CD14-positive monocyte (primary cell): ENCODE measurements around the gene CIP2A. TPM values are rescaled to one million over a fixed set of nuclear protein-coding genes. Genes with fewer than 3 reads are reported as not detected.

Source experiments
- DNase-seq, 3 donors: peaks; one replicate each; pipeline ENCODE4 v3.0.0-alpha.2; 2011 to 2022
- H2AFZ ChIP-seq: 2 replicates; pipeline ENCODE4 v1.6.0; 2012; ENCODE audit warnings: mild to moderate bottlenecking, low read depth, low read length, inconsistent platforms; ENCODE audit not compliant: insufficient read depth, poor library complexity, severe bottlenecking
- H3K27ac ChIP-seq, 2 donors: 1 replicate in 1 of 2; 2 replicates in 1 of 2; pipeline ENCODE4 v1.5.1; 2012 to 2013; ENCODE audit warnings: low read length in 2 of 2, control low read depth in 1 of 2, inconsistent platforms in 1 of 2, low read depth in 1 of 2, mild to moderate bottlenecking in 1 of 2
- H3K27me3 ChIP-seq, 2 donors: one replicate each; pipeline versions ENCODE4 v1.6.0 to v1.6.1; 2011 to 2013; ENCODE audit warnings: low read length in 2 of 2; ENCODE audit not compliant: control insufficient read depth in 2 of 2, insufficient read depth in 2 of 2
- H3K36me3 ChIP-seq, 2 donors: replicated peaks in 1 of 2; 1 replicate in 1 of 2; 2 replicates in 1 of 2; pipeline versions ENCODE4 v1.5.1 to v1.6.1; 2012 to 2013; ENCODE audit warnings: low read length in 2 of 2, control low read depth in 1 of 2, inconsistent platforms in 1 of 2, mild to moderate bottlenecking in 1 of 2; ENCODE audit not compliant: insufficient read depth in 2 of 2, control insufficient read depth in 1 of 2
- H3K4me1 ChIP-seq, 2 donors: 1 replicate in 1 of 2; 2 replicates in 1 of 2; pipeline versions ENCODE4 v1.5.1 to v1.6.1; 2012 to 2013; ENCODE audit warnings: low read length in 2 of 2, control low read depth in 1 of 2, inconsistent platforms in 1 of 2, mild to moderate bottlenecking in 1 of 2, moderate library complexity in 1 of 2; ENCODE audit not compliant: insufficient read depth in 2 of 2, control insufficient read depth in 1 of 2
- H3K4me2 ChIP-seq: replicated peaks from 2 replicates; pipeline ENCODE3; 2012; ENCODE audit warnings: low read length, moderate library complexity, mild to moderate bottlenecking; ENCODE audit not compliant: poor library complexity, severe bottlenecking; ENCODE audit errors: extremely low read depth
- H3K4me3 ChIP-seq, 3 experiments: fragments of 200-600 bp in 1 of 3; sonication (generic) in 1 of 3; replicated peaks in 1 of 3; 1 replicate in 2 of 3; 2 replicates in 1 of 3; pipeline ENCODE4 v1.5.1; 2011 to 2013; ENCODE audit warnings: low read length in 3 of 3, mild to moderate bottlenecking in 3 of 3, control low read depth in 2 of 3, low read depth in 2 of 3, inconsistent platforms in 1 of 3, moderate library complexity in 1 of 3
- H3K79me2 ChIP-seq: 2 replicates; pipeline ENCODE4 v1.6.0; 2012; ENCODE audit warnings: mild to moderate bottlenecking, control low read depth, inconsistent platforms, low read length, moderate library complexity; ENCODE audit not compliant: insufficient read depth
- H3K9ac ChIP-seq: 2 replicates; pipeline ENCODE4 v1.6.0; 2017; ENCODE audit warnings: low read length, mild to moderate bottlenecking; ENCODE audit not compliant: insufficient read depth, poor library complexity, severe bottlenecking
- H3K9me3 ChIP-seq, 2 donors: replicated peaks in 1 of 2; 1 replicate in 1 of 2; 2 replicates in 1 of 2; pipeline versions ENCODE4 v1.5.1 to v1.6.1; 2012 to 2013; ENCODE audit warnings: low read length in 2 of 2, control low read depth in 1 of 2; ENCODE audit not compliant: control insufficient read depth in 1 of 2, insufficient read depth in 1 of 2
- H4K20me1 ChIP-seq: 2 replicates; pipeline ENCODE4 v1.6.0; 2012; ENCODE audit warnings: mild to moderate bottlenecking, low read length, control low read depth, moderate library complexity; ENCODE audit not compliant: insufficient read depth
- H3K27ac Mint-ChIP-seq, 7 donors: one replicate each; pipeline ENCODE4 v1.8.0; 2020; ENCODE audit warnings: mild to moderate bottlenecking in 7 of 7, mixed read lengths in 7 of 7, moderate library complexity in 6 of 7, inconsistent platforms in 2 of 7
- H3K27me3 Mint-ChIP-seq, 3 donors: one replicate each; pipeline ENCODE4 v1.8.0; 2021 to 2022; ENCODE audit warnings: low read depth in 3 of 3, mild to moderate bottlenecking in 3 of 3, mixed read lengths in 3 of 3, moderate library complexity in 3 of 3, inconsistent platforms in 1 of 3
- H3K36me3 Mint-ChIP-seq, 2 donors: one replicate each; pipeline ENCODE4 v1.8.0; 2020; ENCODE audit warnings: mixed read lengths in 2 of 2, inconsistent platforms in 1 of 2, mild to moderate bottlenecking in 1 of 2
- H3K4me1 Mint-ChIP-seq: one replicate; pipeline ENCODE4 v1.8.0; 2020; ENCODE audit warnings: mild to moderate bottlenecking, mixed read lengths
- H3K4me3 Mint-ChIP-seq, 2 donors: one replicate each; pipeline ENCODE4 v1.8.0; 2020; ENCODE audit warnings: mild to moderate bottlenecking in 2 of 2, mixed read lengths in 2 of 2, moderate library complexity in 1 of 2
- H3K9me3 Mint-ChIP-seq, 7 donors: one replicate each; pipeline ENCODE4 v1.8.0; 2020 to 2022; ENCODE audit warnings: mixed read lengths in 7 of 7, mild to moderate bottlenecking in 6 of 7, moderate library complexity in 6 of 7, inconsistent platforms in 2 of 7
- WGBS: methylation state at CpG from one replicate; pipeline ENCODE4 v1.1.5; 2013; ENCODE audit warnings: missing lambda C conversion rate; ENCODE audit not compliant: insufficient coverage; 5-methylcytosine and 5-hydroxymethylcytosine counted together
- intact Hi-C, 2 donors: fragments of 100-400 bp; cut with micrococcal nuclease; formaldehyde crosslinking; loops; one replicate each; pipeline versions ENCODE4 v1.15.0 to v1.15.1; 2023
- polyA plus RNA-seq, 3 donors: library from polyadenylated mRNA; depleted of rRNA in 1 of 3; unstranded in 2 of 3; stranded (reverse) in 1 of 3; fragments of 300-500 nt in 2 of 3; fragments of >200 nt in 1 of 3; fragmentation: Illumina TruSeq in 2 of 3; gene quantifications; 1 replicate in 2 of 3; 2 replicates in 1 of 3; pipeline ENCODE4 v1.2.3, GENCODE V29; 2012 to 2021
- TF ChIP-seq, protein P1 (sequence below): fragments of 200-600 bp; IDR thresholded peaks from one replicate; pipeline ENCODE4 v1.8.0; 2022; ENCODE audit warnings: antibody characterized with exemption, mild to moderate bottlenecking

CIP2A gene
- polyA plus RNA-seq, 3 donors, result 0.57 to 5.0 (median 1.3) TPM

DNA sequence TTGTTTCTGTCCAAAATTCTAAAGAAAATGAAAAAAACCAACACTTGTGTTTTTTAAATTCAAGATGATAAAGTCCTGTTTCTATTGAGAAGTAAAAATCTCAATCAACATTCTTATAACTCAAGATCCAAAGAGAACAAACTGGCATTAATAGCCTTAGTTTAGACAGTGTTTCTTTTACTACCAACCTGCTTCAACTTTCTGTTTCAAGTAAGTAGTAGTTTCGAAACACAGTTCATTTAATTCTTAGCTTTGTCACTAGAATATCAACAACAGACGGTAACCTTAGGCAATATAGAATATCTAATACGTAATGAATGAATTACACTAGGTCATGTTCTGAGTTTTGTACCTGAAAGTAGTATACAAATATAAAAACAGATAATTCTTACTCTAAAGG, 23.7 kb downstream of the CIP2A start:
- Histone ChIP-seq H3K27me3 (no peaks in the 10 kb centered on the region), H3K9me3 (no peaks in the 10 kb centered on the region), H3K27ac (no peak overlapping the region), H3K4me1 (no peaks in the 10 kb centered on the region), H3K4me2 (no peak overlapping the region), H4K20me1 (no peaks in the 10 kb centered on the region), H3K36me3 (peaks cover 41 to 84% of the 10 kb centered on the region in 2 donors), H3K79me2 (no peaks in the 10 kb centered on the region), H3K4me3 (no peak overlapping the region), H3K9ac (no peak overlapping the region), H2AFZ (no peak overlapping the region)
- no peak overlapping the region for H3K4me3 Mint-ChIP-seq
- H3K36me3 Mint-ChIP-seq, result peaks cover 47 to 55% of the 10 kb centered on the region in 2 donors
- intact Hi-C loops, result no loop called here
- H3K27ac Mint-ChIP-seq, result no peak overlapping the region
- peaks cover 0 to 1% (median 0%) of the 10 kb centered on the region in 7 donors for H3K9me3 Mint-ChIP-seq
- TF ChIP-seq, protein P1, sequence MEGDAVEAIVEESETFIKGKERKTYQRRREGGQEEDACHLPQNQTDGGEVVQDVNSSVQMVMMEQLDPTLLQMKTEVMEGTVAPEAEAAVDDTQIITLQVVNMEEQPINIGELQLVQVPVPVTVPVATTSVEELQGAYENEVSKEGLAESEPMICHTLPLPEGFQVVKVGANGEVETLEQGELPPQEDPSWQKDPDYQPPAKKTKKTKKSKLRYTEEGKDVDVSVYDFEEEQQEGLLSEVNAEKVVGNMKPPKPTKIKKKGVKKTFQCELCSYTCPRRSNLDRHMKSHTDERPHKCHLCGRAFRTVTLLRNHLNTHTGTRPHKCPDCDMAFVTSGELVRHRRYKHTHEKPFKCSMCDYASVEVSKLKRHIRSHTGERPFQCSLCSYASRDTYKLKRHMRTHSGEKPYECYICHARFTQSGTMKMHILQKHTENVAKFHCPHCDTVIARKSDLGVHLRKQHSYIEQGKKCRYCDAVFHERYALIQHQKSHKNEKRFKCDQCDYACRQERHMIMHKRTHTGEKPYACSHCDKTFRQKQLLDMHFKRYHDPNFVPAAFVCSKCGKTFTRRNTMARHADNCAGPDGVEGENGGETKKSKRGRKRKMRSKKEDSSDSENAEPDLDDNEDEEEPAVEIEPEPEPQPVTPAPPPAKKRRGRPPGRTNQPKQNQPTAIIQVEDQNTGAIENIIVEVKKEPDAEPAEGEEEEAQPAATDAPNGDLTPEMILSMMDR, result no peak
- H3K27me3 Mint-ChIP-seq, result no peaks in the 10 kb centered on the region
- no peaks in the 10 kb centered on the region for H3K4me1 Mint-ChIP-seq
- WGBS, result no CpG with 5 or more reads among the region's 3 CpGs
- no peak for DNase-seq

DNA sequence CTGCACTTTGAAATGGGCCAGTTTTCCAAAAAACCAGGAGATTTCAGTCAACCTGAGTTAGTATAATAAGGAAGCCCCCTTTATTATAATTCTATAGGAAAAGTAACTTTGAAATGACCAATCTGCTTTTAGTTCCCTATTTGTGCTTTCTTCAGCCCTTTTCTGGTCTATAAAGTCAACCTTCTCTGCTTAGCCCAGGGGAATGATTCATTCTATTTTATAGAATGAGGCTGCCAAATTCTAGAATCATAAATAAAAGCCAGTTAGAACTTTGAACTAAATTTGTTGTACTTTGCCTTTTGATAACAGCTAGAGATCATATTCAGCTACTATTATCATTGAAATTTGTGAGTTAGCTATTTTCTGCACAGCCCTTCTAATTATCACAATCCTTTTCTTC, 24.7 kb downstream of the CIP2A start:
- H3K9me3 ChIP-seq, result no peaks in the 10 kb centered on the region
- H3K27ac ChIP-seq, result no peak overlapping the region
- peaks cover 47 to 85% of the 10 kb centered on the region in 2 donors for H3K36me3 ChIP-seq
- no peak overlapping the region for H3K4me3 Mint-ChIP-seq
- TF ChIP-seq, protein P1, result no peak
- no peak for DNase-seq
- no peaks in the 10 kb centered on the region for H3K27me3 Mint-ChIP-seq
- no peak overlapping the region for H2AFZ ChIP-seq
- no peaks in the 10 kb centered on the region for H3K79me2 ChIP-seq
- H4K20me1 ChIP-seq, result no peaks in the 10 kb centered on the region
- H3K4me2 ChIP-seq, result no peak overlapping the region
- intact Hi-C loops, result no loop called here
- H3K4me1 ChIP-seq, result no peaks in the 10 kb centered on the region
- peaks cover 45 to 58% of the 10 kb centered on the region in 2 donors for H3K36me3 Mint-ChIP-seq
- no peaks in the 10 kb centered on the region for H3K4me1 Mint-ChIP-seq
- H3K4me3 ChIP-seq, result no peak overlapping the region
- peak overlapping the region in 3 of 7 donors; percentile 6 to 72 (median 56) for H3K27ac Mint-ChIP-seq
- H3K9me3 Mint-ChIP-seq, result peaks cover 0 to 1% (median 0%) of the 10 kb centered on the region in 7 donors
- no peaks in the 10 kb centered on the region for H3K27me3 ChIP-seq
- H3K9ac ChIP-seq, result no peak overlapping the region
